ENCODE results near the gene CHRNA1.
A peak's percentile ranks its signal among the peaks of the same experiment; 100 is the strongest.

Gene CHRNA1

DNA sequence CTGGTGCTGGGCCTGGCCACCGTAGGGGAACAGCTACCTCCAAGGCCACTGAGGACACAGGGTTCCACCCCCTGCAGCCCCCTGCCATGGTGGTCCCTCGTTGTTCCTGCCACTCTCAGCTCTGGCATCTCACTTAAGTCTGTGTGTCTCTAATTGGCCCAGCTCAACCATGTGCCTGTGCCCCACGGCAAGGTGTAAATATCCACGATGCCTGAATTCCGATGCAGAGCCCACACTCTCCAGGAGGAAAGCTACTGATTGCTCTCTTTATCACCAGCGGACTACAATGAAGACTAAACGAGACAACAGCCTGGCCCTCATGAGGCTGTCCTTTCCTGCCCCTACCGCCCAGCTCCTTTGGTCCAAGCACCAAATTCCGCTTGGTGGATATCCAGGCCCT lies 17.0 kb upstream of the CHRNA1 start:
- DNase-seq = no peak

DNA sequence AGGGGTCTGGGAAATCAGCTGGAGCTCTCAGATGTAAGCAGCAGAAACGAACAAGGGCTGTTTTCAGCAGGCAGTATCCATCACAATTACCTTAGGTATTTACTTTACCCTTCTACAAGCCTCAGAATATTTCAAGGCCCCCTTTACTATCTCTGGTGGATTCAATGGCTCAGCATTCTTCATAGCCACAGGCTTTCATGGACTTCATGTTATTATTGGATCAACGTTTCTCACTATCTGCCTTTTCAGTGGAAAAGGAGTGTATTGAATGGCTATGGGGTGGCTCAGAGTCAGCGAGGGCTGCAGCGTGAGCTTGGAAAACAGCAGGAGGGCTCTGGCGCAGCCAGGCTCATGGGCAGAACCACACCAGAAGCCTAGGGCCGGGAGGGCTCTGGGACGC lies 16.6 kb upstream of the CHRNA1 start:
- no peak for DNase-seq

DNA sequence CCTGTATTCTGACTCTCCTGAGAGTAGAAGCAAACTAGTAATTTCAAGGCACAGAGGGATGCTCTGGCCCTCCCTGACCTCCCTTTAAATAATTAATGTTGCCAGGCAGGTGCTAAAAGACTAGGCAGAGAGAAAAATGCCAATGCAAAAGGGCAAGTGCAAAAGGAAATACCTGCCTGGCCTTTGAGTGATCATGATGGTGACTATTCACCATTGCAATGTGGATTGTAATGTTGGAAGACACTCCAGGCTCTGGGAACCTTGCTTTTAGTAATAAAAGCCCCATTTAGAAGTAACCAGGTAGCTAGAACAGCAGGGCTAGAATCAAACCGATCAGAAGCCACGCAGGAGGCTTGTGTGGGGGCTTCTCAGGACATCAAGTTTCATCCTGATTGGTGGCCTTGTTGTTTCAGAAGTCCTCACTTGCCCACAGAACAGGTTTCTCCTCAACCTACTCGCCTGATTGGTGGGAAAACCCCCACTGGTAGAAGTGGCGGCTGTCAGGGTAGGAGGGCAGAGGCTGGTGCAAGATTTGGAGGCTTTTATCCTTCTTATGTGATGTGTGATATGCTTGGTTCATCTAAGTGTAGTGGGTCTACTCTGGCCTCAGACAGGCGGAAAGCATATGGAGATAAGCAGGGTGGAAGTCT lies 16.0 kb upstream of the CHRNA1 start:
- no peak for DNase-seq

DNA sequence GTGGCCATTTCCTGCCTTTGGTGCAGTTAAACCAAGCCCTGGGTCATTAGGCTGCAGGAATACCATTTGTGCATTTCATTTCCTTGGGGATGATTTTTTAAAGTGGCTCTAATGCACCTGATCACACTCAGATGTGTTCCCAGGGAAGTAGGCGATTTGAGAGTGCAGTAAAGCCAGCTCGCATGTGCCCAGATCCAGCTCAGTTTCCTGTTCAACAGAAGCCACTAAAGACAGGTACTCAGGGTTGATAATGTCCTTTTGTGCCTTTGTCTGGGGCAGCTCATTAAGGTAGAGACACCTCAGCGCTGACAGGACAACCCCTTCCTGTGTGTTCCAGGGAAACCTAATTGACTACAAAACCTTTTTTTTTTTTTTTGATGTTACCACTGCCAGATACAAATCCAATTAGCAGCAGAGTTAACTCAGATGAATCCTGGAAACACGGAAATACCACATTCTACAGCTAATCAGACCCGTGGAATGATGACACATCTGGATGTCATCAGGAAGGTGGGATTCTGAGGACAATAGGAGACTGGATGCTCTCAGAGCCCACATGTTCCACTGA lies 15.2 kb upstream of the CHRNA1 start:
- no peak for DNase-seq

DNA sequence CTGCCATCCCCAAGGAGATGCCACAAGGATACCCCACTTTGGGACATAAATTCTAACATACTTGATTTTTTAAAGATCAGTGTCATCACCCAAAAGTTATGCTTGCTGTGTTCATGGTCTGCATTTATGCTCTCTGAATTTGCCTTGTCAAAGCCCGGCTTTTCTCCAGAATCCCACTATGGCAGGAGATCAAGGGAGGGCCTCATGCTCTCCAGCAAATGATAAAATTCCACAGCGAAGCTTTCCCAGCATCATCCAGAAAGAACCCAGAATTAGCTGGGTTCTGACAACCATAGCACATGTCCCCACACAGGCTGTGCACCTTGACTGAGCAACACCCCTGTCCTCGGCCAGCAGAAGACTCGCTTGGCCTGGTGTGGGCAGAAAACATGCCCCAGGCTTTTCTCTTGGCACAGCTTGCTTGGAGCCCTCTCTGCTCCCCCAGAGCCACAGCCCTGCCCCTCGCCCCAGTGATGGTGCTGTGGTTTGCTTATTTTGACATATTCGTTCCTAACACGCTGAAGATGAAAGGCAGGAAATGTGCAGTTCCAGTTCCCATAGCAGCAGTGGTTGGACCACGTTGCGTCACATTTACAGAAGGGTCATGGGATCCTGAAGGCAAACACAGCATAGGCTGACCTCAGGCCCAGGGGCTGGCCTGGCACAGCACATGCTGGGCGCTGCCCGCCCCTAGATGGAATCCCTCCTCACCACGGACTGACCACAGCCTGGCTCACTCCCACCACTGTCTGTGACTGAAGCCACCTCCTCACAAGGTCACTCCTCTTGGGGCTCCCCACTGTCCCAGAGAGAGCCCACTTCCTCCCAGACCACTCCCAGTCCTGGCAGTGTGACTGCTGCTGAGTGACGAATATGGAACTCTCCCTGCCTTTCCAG lies 14.1 kb upstream of the CHRNA1 start:
- DNase-seq = no peak

DNA sequence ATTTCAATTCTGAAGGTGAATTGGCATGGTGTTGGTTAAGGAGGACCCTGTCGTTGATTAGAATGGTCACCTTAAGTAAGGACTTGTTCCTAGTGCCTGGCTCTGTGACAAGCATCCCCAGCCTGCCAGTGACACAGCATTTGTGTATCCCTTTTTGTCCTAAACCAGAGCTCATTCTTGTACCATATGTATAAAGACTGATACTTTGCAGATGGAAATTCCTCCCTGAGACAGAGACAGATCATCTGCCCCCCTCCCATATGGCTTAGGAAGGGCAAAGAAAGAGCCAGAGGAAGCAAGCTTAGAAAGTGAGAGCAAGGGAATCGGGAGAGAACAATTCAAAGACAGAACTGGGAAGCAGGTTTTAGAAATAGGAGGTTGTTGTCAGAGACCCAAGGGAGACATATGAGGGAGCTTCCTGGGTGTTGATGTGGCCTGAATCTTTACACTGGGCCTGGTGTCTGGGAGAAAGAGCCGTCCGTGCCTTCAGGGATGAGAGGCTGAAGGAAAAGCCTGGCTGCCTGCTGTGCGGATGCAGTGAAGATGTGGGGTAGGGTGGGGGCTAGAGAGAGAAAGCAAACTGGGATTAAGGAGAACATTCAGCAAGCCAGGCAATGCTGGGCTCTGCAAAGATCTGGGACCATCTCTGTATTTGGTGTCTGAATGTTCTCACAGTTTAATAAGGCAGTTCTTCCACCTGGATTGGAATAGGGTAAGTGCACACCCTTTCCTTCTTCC lies 13.2 kb upstream of the CHRNA1 start:
- no peak for DNase-seq

DNA sequence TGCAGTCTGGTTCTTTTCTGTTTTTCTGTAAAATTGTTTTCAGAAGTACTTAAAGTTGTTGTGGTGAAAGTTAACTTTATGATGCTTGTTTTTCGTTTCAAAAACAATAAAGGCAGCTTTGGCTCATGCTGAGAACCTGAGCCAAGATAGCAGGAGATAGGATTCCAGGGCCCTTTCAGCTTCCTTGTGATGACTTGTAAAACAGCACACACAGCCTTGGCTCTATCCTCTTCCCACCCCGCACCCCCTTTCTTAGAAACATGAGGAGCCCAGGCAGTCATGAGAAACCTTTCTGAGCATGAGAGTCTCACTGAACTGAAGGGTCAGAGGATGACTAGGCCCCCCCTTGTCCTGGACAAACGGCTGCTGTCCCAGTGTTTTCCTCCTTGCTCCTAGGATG lies 12.4 kb upstream of the CHRNA1 start:
- DNase-seq = no peak

DNA sequence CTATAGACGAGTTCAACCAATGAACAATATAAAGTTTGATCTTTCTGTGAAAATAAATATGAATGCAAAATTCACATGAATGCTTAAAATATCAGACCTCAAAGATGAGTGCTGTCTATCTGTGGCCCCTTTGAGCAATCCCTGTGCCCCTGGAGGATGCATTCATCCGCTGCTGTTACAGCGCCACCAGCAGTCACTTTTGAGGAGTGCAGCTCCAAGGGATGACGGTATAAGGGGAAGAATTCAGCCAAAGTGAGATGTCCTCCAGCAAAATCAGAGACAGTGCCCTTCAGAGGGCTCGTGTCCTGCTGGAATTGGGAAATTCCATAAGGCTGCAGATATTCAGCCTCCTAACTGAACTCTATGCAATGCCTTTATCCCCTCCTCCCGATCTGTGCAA lies 12.0 kb upstream of the CHRNA1 start:
- no peak for DNase-seq

DNA sequence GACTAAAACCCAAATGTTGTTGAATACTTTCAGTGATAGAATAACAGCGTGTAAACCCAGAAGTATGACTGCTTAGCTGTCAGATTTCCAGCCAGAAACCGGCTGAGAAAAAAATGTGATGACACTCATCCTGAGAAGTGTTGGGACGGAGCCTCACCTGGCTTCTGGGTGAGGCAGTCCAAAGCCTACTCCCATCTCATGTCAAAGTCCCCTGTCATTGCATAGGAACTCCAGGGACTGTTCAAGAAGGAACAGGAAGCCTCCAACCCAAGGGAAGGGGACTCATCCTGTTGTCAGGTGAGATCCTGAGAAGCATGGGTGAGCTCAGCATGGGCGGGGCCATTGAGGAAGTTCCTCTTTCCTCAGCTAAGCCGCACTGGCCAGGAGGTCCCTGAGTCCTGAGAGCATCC lies 11.3 kb upstream of the CHRNA1 start:
- no peak for DNase-seq

DNA sequence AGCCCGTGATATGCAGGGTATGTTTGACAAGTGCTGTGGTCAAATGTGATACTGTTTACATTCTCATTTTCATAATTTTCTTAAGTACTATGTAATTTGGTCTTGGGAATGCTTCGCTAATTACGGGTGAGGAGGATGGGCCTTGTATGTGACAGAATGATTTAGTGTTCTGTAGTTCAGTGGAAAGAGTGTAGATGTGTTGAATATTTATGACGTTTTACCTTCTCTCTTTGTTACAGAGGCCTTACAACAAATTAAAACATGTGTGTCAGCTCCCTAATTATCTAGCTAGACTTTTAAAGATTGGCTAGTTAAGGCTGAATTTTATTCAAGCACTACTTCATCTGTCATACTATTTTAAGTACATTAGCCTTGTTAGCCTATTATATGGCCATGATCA lies 10.6 kb upstream of the CHRNA1 start:
- no peak for DNase-seq

DNA sequence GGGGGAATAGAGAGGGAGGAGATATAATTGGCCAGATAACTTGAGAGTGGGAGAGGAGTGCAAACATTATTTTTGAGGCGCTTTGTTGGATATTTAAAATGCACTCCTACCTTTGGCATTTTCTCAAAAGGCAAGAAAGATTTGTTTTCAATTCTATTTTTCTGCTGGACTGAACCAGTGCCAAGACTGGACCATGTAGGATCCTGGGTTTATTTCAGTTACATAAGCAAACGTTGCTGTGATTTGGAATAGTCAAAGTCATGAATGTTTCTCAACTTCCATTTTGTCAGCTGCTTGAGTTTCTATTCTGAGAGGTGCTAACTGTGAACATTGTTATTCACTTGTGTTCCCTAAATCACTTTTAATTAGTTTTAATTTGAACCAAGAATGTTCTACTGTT lies 8.9 kb upstream of the CHRNA1 start:
- DNase-seq = no peak

DNA sequence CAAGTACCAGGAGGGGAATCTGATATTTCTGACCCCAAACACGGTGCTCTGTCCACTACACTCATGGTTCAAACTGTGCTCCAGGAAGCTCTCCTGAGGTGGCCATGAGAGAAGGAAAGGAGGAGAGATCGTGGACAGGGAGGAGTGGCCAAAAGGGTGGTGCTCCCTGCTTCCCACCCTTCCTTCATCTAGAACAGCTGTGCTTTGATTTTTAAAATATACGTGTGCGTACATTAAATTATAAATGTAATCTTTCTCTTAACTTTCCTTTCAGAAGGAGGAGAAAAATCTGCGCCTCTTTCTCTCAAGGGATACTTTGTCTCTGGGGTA lies 8.2 kb upstream of the CHRNA1 start:
- no peak for DNase-seq

DNA sequence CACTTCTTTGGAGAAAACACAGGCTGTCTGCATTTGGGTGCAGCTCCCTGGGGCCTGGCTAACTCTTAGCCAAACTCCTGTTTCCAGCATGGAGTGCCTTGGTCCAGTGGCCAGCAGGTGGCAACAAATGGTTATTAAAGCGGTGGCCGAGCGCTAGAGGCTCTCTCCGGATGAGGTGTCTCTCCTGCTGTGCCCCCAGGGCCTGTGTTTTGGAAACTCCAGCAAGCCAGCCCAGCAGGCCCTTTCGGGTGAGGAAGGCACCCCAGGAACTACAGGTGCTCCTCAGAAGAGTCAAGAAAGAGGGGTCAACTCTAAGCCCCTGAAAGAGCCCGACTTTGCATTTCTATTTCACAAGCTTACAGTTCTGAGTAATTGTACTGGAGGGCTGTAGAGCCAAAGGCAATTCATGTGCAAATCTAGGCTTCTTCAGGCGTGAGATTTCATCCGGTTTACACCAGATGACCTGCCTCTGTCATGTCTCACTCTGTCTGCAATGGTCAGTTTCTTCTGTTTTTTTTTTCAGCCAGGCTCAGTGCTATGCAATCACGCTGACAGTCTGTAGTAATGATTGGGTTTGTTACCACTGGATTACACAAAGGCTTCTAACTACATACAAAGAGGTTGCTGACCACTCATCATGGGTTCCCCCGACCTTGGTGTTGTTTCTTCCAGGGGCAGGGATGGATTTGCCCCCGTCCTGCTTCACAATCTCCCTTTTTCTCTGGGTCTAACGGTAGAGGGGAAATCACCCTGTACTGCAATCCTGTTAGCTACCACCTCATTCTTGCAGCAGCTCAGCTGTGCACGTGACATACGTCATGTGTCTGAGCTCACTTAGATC lies 7.6 kb upstream of the CHRNA1 start:
- DNase-seq = peak; percentile 81

DNA sequence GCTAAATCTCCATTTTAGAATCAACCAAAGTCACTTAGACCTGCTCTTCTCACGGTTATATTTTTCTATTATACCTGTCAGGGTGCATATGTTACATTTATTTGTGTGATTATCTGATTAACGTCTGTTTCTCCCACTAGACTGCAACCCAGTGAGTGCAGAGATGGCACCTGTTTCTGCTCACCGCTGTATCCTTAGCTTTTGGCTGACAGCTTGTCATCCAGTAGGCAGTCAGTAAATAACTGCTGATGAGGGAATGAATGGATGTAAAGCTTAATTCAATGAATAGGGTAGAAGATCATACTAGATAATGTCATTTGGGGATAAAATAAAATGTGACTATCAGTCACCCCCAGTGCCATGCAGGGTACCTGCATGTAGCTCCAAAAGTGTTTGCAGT lies 6.9 kb upstream of the CHRNA1 start:
- no peak for DNase-seq

DNA sequence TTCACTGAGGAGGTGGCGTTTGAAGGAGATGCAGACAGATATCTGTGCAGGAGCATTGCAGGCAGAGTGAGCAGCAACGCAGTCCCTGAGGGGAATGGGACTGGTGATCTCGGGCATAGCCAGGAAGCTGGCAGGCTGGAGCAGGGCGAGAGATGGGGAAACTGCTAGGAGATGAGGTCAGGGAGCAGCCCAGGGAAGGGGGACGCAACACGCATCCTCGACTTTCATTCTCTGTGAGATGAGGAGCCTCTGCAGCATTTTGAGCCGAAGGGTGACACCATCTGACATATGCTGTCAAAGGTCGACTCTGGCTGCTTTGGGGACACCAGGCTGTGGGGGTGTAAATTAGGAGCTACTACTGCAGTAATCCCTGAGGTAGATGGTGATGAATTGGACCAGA lies 4.3 kb upstream of the CHRNA1 start:
- DNase-seq = no peak

DNA sequence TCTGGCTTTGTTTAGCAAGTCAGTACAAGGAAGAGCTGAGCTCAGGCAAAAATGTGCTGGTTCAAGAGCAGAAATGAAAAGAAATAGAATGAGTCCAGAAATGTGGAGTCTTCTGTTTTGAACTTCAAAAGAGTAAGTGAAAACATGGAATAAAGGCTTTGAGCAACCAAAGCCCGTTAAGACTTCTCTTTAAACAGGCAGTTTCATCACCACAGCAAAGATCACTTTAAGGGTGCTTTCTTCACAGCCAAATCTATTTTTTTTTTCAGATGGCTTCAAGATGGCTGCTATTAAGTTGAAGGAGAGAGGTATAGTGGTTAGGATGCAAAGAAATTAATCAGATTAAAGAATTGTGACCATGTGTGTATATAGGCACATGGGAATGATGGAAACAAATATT lies 2.0 kb upstream of the CHRNA1 start:
- DNase-seq = no peak

DNA sequence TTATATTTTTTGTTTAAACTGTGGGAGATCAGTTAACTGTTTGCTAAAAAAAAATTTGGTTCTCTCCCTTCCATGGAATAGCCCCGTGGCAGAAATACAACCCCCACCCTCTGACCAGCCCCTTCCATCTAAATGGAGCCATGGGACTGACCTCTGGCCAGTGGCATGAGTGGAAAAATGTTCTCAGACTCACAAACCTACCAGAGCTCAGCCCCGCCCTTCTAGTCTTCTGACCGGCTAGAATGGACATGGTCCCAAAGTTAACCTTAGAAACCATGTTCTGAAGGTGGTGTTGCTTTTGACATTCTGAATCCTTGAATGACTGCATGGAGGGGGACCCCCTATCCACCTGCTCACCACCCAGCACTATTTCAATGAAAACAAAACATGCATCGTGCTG lies 1.3 kb upstream of the CHRNA1 start:
- DNase-seq = no peak

DNA sequence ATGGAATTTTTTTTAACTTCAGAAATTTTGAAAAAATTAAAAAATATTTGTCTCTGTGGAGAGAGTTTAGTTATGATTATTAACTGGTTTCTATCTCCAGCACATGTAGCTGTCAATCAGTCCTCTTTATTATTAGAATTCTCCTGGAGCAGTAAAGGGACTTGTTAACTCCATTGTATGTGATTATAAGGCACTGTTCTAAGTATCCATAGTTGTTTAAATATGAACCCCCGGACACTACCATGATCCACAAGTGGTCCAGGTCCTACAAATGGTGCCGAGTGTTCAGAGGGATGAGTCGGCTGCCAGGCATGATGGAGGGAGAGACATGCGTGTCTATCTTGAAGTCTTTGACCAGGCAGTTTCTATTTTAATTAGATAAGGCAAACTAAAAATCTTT lies 492 bp downstream of the CHRNA1 start:
- no peak for DNase-seq

DNA sequence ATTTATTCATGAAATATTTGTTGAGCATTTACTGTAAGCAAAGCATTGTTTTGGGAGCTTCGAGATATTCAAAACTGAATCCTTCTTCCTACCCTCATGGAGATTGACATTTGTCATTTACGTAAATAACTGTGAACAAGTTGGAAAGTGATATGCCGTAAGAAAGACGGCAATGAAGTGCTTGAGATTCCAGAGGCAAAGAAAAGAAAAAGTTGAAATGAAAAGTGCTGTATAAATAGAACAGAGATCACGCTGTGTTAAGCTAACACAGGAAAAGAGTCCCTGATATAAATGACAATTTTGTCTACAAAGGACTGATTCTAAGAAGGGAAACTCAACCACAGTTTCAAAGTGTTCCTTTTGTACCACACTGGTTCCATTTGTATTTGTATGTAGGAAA lies 1.8 kb downstream of the CHRNA1 start:
- DNase-seq = no peak

DNA sequence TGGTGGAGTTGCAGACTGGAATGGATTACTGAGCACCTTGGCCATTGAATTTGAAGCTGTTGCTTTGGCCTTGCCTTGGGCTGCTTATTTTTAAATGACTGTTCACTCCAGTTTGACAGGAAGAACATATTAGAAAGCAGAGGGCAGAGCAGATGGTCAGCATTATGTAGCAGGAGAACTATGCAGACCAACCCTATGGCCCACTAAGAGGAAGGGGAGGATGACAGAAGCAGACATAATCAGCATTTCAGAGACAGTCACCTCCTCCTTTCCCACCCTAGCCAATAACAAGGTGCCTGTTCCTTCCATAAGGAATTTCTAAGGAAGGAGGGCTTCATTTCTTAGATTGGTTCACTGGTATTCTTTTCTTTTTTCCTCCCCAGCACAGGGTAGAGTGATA lies 2.4 kb downstream of the CHRNA1 start:
- no peak for DNase-seq

DNA sequence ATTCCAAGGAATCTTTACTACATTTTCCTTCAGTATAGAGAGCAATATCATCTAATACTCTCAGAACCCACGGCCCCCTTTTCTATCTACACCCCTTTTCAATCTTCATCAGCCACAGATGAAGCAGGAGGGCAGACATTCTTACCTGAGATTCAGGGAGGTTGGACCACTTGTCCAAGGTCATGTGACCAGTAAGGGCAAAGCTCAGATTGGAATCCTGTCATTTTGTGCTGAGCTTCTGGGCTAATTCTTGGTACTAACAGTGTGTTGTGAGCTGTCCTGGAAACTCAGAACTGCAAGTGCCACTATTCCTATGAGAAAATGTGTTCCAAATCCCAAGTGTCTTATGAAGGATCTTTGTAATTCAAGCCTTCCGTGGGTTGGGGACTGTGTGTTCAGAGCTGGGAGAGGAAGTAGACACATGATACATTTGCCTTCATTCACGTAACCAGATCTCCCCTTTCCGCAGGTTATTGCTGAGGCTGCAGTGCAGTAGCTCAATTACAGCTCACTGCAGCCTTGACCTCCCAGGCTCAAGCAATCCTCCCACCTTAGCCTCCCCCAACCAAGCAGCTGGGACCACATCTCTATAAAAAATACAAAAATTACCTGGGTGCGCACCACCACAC lies 3.3 kb downstream of the CHRNA1 start:
- DNase-seq = no peak

DNA sequence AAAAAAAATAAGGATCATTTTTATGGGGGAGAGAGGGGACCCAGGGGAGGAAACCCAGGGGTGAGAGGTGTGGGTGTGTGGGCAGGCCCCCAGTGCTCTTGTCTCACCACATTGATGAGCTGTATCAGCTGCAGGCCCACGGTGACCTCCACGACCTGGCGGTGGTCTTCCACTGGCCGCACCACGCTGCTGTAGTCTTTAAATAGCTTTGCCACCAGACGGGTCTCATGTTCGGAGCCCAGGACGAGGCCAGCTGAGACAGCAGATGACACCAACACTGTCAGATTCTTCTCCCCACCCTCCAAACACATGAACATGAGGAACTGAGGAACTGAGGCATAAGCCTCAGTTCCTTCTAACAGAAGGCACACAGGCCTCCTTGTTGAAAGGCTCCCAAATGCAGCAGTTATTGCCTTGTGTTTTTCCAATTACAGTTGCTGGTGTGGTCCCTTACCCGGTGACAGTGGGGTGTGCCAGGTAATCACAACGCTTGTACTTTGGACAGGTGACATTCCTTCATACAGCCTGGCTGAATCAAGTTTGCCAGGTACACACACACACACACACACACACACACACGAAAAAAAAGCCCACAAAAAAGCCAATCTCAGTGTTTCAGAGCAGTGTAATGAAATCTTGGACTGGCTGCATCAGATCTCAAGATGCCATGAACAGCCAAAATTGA lies 4.7 kb downstream of the CHRNA1 start:
- no peak for DNase-seq

Measured in midbrain (tissue), 1 donor.